ENCODE data around the gene TRABD2B.

Gene TRABD2B

GRCh38 chr1:47759936-47760629 lies 237.1 kb downstream of the TRABD2B start:
- DNase-seq (ENCODE audit: extremely low read depth, insufficient read length) = no peak
- H3K4me3 ChIP-seq (replicated peaks; ENCODE audit: low read depth, low read length) = no peak overlapping the region
- H3K27me3 ChIP-seq (replicated peaks; ENCODE audit: control insufficient read depth, insufficient read depth, low read length) = no peaks in the 10 kb centered on the region; the same call in none of the 2 replicates
- no peaks in the 10 kb centered on the region for H3K36me3 ChIP-seq (ENCODE audit: control insufficient read depth, insufficient read depth, low read length)
- TF ChIP-seq CTCF (IDR thresholded peaks at IDR 0.05; ENCODE audit: insufficient read depth, low read length, poor library complexity, severe bottlenecking) = no peak

- no peak for DNase-seq (ENCODE audit: extremely low read depth, insufficient read length)
- H3K4me3 ChIP-seq (replicated peaks; ENCODE audit: low read depth, low read length) = no peak overlapping the region
- no peak for TF ChIP-seq CTCF (IDR thresholded peaks at IDR 0.05; ENCODE audit: insufficient read depth, low read length, poor library complexity, severe bottlenecking)
- H3K27me3 ChIP-seq (replicated peaks; ENCODE audit: control insufficient read depth, insufficient read depth, low read length) = no peaks in the 10 kb centered on the region; the same call in none of the 2 replicates
- H3K36me3 ChIP-seq (ENCODE audit: control insufficient read depth, insufficient read depth, low read length) = no peaks in the 10 kb centered on the region
These were observed 237.8 kb downstream of the TRABD2B start for GRCh38 chr1:47759251-47759935.

- no peak for DNase-seq (ENCODE audit: extremely low read depth, insufficient read length)
- Histone ChIP-seq H3K36me3 (ENCODE audit: control insufficient read depth, insufficient read depth, low read length) (no peaks in the 10 kb centered on the region), H3K4me3 (replicated peaks; ENCODE audit: low read depth, low read length) (no peak overlapping the region)
These were observed 238.6 kb downstream of the TRABD2B start for GRCh38 chr1:47758341-47759250.

GRCh38 chr1:47757226-47757975 lies 239.8 kb downstream of the TRABD2B start:
- Histone ChIP-seq H3K4me3 (replicated peaks; ENCODE audit: low read depth, low read length) (no peak overlapping the region), H3K36me3 (ENCODE audit: control insufficient read depth, insufficient read depth, low read length) (no peaks in the 10 kb centered on the region), H3K27me3 (replicated peaks; ENCODE audit: control insufficient read depth, insufficient read depth, low read length) (no peaks in the 10 kb centered on the region; the same call in none of the 2 replicates)
- TF ChIP-seq CTCF (IDR thresholded peaks at IDR 0.05; ENCODE audit: insufficient read depth, low read length, poor library complexity, severe bottlenecking) = no peak
- DNase-seq (ENCODE audit: extremely low read depth, insufficient read length) = no peak

More at GRCh38 chr1:47758341-47759250, 238.6 kb downstream of the TRABD2B start:
- TF ChIP-seq CTCF (IDR thresholded peaks at IDR 0.05; ENCODE audit: insufficient read depth, low read length, poor library complexity, severe bottlenecking) = no peak
- no peaks in the 10 kb centered on the region; the same call in none of the 2 replicates for H3K27me3 ChIP-seq (replicated peaks; ENCODE audit: control insufficient read depth, insufficient read depth, low read length)

- no peak for TF ChIP-seq CTCF (IDR thresholded peaks at IDR 0.05; ENCODE audit: insufficient read depth, low read length, poor library complexity, severe bottlenecking)
- Histone ChIP-seq H3K4me3 (replicated peaks; ENCODE audit: low read depth, low read length) (no peak overlapping the region), H3K36me3 (ENCODE audit: control insufficient read depth, insufficient read depth, low read length) (no peaks in the 10 kb centered on the region), H3K27me3 (replicated peaks; ENCODE audit: control insufficient read depth, insufficient read depth, low read length) (no peaks in the 10 kb centered on the region; the same call in none of the 2 replicates)
- DNase-seq (ENCODE audit: extremely low read depth, insufficient read length) = no peak
These were observed 240.8 kb downstream of the TRABD2B start for GRCh38 chr1:47756411-47756810.
